ENCODE data around the gene HOATZ. TPM values are rescaled to one million over a fixed set of nuclear protein-coding genes. Genes with fewer than 3 reads are reported as not detected.

The HOATZ gene
- polyA plus RNA-seq, 1 donor (not counting 4 experiments of a cell fraction or from before 2014, with no cell fraction given): not detected

DNA sequence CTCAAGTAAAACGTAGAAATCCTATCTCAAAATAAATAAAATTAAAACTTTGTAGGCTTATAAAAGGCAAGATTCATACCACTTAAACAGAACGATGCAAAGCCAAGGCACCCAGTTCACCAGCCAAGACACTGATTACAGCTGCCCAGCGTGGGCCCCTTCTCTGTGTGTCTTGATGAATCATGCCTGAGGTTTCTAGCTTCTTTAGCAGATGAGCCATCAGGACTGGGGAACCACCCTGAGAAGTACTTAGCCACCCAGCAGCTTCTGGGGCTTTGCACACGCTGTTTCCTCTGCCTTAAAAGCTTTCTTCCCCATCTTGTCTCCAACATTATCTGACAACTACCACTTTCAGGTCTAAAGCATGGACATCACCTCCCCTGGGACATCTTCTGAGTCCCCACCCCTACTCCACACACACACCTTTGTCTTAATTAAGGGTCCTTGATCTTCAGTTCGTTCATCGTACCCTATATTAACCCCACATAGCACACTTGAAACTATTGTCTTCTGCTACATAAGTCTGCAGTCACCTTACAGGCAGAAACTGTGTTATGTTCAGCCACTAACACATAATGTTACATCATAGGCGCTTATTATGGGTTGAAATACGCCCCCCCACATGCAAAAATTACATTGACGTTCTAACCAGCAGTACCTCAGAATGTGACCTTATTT is 17.2 kb downstream of the HOATZ start:
- Histone ChIP-seq H3K36me3 (ENCODE audit: control insufficient read depth in 2 of 2, extremely low read depth in 1 of 2, insufficient read depth in 2 of 2, low read length in 2 of 2) (no peaks in the 10 kb centered on the region), H4K20me1 (ENCODE audit: control insufficient read depth, extremely low read depth, insufficient read depth, low read length) (no peaks in the 10 kb centered on the region), H3K27ac (ENCODE audit: control insufficient read depth, insufficient read depth, low read length) (peak overlapping the region; percentile 80), H2AFZ (ENCODE audit: control insufficient read depth, low read length) (peak overlapping the region; percentile 75), H3K9me1 (ENCODE audit: control insufficient read depth, extremely low read depth, insufficient read depth, low read length) (no peaks in the 10 kb centered on the region), H3K79me2 (ENCODE audit: control insufficient read depth, insufficient read depth, low read length) (no peaks in the 10 kb centered on the region), H3K4me1 (ENCODE audit: control insufficient read depth, extremely low read depth, insufficient read depth, low read length) (peaks cover 34% of the 10 kb centered on the region), H3K4me2 (ENCODE audit: control insufficient read depth, extremely low read depth, insufficient read depth, low read depth, low read length) (peak overlapping the region; percentile 34), H3K9me3 (ENCODE audit: control insufficient read depth, low read depth, low read length) (no peaks in the 10 kb centered on the region), H3K4me3 (ENCODE audit: control insufficient read depth in 2 of 3, extremely low read depth in 1 of 3, insufficient read depth in 2 of 3, low read depth in 1 of 3, low read length in 3 of 3) (peak overlapping the region in 1 of 3 experiments; percentile 26), H3K27me3 (ENCODE audit: control insufficient read depth, extremely low read depth, insufficient read depth, low read length) (no peaks in the 10 kb centered on the region), H3K9ac (ENCODE audit: control insufficient read depth, extremely low read depth, insufficient read depth, low read length) (no peak overlapping the region)
- dilution Hi-C loops (cut with MboI; ENCODE audit: extremely low pct_ligation_motif_present, low sequenced_read_pairs): no loop called here
- FAIRE-seq (peak; percentile 92), DNase-seq (ENCODE audit: low read depth, low spot score) (peak; percentile 81)
- no peak for TF ChIP-seq EZH2 (IDR thresholded peaks at IDR 0.05; ENCODE audit: low read length)
- TF ChIP-seq, protein P1, sequence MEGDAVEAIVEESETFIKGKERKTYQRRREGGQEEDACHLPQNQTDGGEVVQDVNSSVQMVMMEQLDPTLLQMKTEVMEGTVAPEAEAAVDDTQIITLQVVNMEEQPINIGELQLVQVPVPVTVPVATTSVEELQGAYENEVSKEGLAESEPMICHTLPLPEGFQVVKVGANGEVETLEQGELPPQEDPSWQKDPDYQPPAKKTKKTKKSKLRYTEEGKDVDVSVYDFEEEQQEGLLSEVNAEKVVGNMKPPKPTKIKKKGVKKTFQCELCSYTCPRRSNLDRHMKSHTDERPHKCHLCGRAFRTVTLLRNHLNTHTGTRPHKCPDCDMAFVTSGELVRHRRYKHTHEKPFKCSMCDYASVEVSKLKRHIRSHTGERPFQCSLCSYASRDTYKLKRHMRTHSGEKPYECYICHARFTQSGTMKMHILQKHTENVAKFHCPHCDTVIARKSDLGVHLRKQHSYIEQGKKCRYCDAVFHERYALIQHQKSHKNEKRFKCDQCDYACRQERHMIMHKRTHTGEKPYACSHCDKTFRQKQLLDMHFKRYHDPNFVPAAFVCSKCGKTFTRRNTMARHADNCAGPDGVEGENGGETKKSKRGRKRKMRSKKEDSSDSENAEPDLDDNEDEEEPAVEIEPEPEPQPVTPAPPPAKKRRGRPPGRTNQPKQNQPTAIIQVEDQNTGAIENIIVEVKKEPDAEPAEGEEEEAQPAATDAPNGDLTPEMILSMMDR (optimal IDR thresholded peaks at IDR 0.05 in 1 of 3, IDR thresholded peaks at IDR 0.05 in 1 of 3, conservative IDR thresholded peaks at IDR 0.05 in 1 of 3; ENCODE audit: extremely low read depth in 1 of 3, insufficient read depth in 2 of 3, low read length in 3 of 3): no peak

DNA sequence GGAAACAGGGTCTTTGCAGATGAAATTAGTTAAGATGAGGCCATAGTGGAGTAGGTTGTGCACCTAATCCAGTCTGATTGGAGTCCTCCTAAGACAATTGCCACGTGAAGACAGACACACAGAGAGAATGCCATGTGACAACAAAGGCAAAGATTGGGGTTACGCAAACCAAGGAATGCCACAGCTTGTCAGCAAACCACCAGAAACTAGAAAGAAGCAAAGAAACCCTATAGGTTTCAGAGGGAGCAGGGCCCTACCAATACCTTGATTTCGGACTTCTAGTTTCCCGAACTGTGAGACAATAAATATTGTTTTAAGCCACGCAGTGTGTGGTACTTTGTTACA is 17.8 kb downstream of the HOATZ start:
- dilution Hi-C loops (cut with MboI; ENCODE audit: extremely low pct_ligation_motif_present, low sequenced_read_pairs): no loop called here
- no peak overlapping the region for H3K27ac ChIP-seq (ENCODE audit: control insufficient read depth, insufficient read depth, low read length)
- no peak overlapping the region for H3K4me2 ChIP-seq (ENCODE audit: control insufficient read depth, extremely low read depth, insufficient read depth, low read depth, low read length)

More for the DNA sequence above, 17.8 kb downstream of the HOATZ start:
- H3K9me1 ChIP-seq (ENCODE audit: control insufficient read depth, extremely low read depth, insufficient read depth, low read length): no peaks in the 10 kb centered on the region
- no peak overlapping the region for H2AFZ ChIP-seq (ENCODE audit: control insufficient read depth, low read length)
- H3K79me2 ChIP-seq (ENCODE audit: control insufficient read depth, insufficient read depth, low read length): no peaks in the 10 kb centered on the region
- TF ChIP-seq, protein P1 (optimal IDR thresholded peaks at IDR 0.05 in 1 of 3, IDR thresholded peaks at IDR 0.05 in 1 of 3, conservative IDR thresholded peaks at IDR 0.05 in 1 of 3; ENCODE audit: extremely low read depth in 1 of 3, insufficient read depth in 2 of 3, low read length in 3 of 3): no peak
- no peak for TF ChIP-seq EZH2 (IDR thresholded peaks at IDR 0.05; ENCODE audit: low read length)
- FAIRE-seq (peak; percentile 48), DNase-seq (ENCODE audit: low read depth, low spot score) (no peak)
- H4K20me1 ChIP-seq (ENCODE audit: control insufficient read depth, extremely low read depth, insufficient read depth, low read length): no peaks in the 10 kb centered on the region
- no peaks in the 10 kb centered on the region for H3K27me3 ChIP-seq (ENCODE audit: control insufficient read depth, extremely low read depth, insufficient read depth, low read length)
- no peak overlapping the region for H3K4me3 ChIP-seq (ENCODE audit: control insufficient read depth in 2 of 3, extremely low read depth in 1 of 3, insufficient read depth in 2 of 3, low read depth in 1 of 3, low read length in 3 of 3)
- H3K4me1 ChIP-seq (ENCODE audit: control insufficient read depth, extremely low read depth, insufficient read depth, low read length): peaks cover 29% of the 10 kb centered on the region
- no peak overlapping the region for H3K9ac ChIP-seq (ENCODE audit: control insufficient read depth, extremely low read depth, insufficient read depth, low read length)
- no peaks in the 10 kb centered on the region for H3K36me3 ChIP-seq (ENCODE audit: control insufficient read depth in 2 of 2, extremely low read depth in 1 of 2, insufficient read depth in 2 of 2, low read length in 2 of 2)
- no peaks in the 10 kb centered on the region for H3K9me3 ChIP-seq (ENCODE audit: control insufficient read depth, low read depth, low read length)
